Esophagus squamous epithelium (tissue), 4 donors: ENCODE results near the gene PAFAH2.

Source experiments
- POLR2A ChIP-seq, 4 donors: fragments of 450-650 bp; IDR thresholded peaks; one replicate each; pipeline ENCODE4 v1.6.1; 2017; ENCODE audit warnings: antibody characterized with exemption in 4 of 4, mild to moderate bottlenecking in 4 of 4, moderate library complexity in 3 of 4
- TF ChIP-seq, protein P1 (sequence below), 6 experiments: fragments of 450-650 bp in 4 of 6; fragments of 200-600 bp in 2 of 6; sonication (generic) in 2 of 6; IDR thresholded peaks; one replicate each; pipeline ENCODE4 v1.5.1; 2016 to 2019; ENCODE audit warnings: antibody characterized with exemption in 6 of 6, mild to moderate bottlenecking in 4 of 6, moderate library complexity in 4 of 6

- TF ChIP-seq, protein P1, sequence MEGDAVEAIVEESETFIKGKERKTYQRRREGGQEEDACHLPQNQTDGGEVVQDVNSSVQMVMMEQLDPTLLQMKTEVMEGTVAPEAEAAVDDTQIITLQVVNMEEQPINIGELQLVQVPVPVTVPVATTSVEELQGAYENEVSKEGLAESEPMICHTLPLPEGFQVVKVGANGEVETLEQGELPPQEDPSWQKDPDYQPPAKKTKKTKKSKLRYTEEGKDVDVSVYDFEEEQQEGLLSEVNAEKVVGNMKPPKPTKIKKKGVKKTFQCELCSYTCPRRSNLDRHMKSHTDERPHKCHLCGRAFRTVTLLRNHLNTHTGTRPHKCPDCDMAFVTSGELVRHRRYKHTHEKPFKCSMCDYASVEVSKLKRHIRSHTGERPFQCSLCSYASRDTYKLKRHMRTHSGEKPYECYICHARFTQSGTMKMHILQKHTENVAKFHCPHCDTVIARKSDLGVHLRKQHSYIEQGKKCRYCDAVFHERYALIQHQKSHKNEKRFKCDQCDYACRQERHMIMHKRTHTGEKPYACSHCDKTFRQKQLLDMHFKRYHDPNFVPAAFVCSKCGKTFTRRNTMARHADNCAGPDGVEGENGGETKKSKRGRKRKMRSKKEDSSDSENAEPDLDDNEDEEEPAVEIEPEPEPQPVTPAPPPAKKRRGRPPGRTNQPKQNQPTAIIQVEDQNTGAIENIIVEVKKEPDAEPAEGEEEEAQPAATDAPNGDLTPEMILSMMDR (IDR thresholded peaks at IDR 0.05): no peak
- no peak for TF ChIP-seq POLR2A (IDR thresholded peaks at IDR 0.05)
Observed at GRCh38 chr1:26010825-26011224, 13.0 kb upstream of the PAFAH2 start.
